B cell (primary cell): ENCODE measurements around the gene RIMBP2.

Source experiments
- EZH2 ChIP-seq: IDR thresholded peaks from 2 replicates; pipeline ENCODE4 v1.6.1; 2012; ENCODE audit warnings: borderline replicate concordance, low read depth, mild to moderate bottlenecking, moderate library complexity, low read length; ENCODE audit not compliant: insufficient read depth, poor library complexity, severe bottlenecking
- TF ChIP-seq, protein P1 (sequence below): fragments of 200-600 bp; IDR thresholded peaks from one replicate; pipeline ENCODE4 v1.8.0; 2022; ENCODE audit warnings: antibody characterized with exemption, mild to moderate bottlenecking

DNA sequence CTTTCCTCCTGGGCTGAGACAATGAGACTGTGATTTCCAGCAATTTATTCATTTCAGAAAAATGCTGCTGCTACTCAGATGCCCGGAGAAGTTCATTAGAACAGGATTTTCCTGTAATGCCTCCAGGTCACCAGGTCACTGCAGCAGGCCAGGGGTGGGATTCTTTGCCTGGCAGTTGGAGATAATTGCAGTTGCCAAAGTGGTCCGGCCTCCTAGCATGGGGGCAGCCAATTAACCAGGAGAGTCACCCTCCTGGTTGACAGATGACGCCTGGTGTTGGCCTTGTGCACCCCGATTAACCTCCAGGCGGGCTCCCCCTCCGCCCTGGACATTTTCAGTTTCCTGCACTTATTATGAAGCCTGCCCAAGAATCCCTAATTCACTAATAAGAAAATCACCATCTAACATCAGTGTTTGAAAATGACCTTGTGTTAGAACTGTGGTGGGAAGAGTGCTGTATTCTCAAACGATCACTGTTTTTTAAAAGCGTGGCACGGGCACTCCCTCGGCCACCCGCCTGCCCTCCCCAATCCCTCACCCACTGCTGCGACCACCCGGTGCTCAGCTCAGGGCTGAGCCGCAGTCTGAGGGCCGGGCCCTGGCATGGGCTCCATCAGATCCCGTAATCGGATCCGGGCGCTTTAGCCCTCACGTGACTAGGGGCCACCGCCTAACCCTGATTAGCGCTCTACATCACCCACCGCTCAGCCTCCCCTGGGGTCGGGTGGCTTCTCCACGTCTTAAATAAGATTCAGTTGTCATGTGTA, 12.9 kb downstream of the RIMBP2 start:
- TF ChIP-seq, protein P1, sequence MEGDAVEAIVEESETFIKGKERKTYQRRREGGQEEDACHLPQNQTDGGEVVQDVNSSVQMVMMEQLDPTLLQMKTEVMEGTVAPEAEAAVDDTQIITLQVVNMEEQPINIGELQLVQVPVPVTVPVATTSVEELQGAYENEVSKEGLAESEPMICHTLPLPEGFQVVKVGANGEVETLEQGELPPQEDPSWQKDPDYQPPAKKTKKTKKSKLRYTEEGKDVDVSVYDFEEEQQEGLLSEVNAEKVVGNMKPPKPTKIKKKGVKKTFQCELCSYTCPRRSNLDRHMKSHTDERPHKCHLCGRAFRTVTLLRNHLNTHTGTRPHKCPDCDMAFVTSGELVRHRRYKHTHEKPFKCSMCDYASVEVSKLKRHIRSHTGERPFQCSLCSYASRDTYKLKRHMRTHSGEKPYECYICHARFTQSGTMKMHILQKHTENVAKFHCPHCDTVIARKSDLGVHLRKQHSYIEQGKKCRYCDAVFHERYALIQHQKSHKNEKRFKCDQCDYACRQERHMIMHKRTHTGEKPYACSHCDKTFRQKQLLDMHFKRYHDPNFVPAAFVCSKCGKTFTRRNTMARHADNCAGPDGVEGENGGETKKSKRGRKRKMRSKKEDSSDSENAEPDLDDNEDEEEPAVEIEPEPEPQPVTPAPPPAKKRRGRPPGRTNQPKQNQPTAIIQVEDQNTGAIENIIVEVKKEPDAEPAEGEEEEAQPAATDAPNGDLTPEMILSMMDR, result no peak
- TF ChIP-seq EZH2, result no peak
